Activated T-helper 9 cell treated with anti-CD3 and anti-CD28 coated beads, Interleukin-2, amount 50 U/mL, for 16 hours (primary cell): ENCODE results near the gene DCLK1.

Experiments
- DNase-seq: peaks from one replicate; pipeline ENCODE4 v3.0.0-alpha.2; 2020; ENCODE audit warnings: low read depth

DCLK1 gene

DNA sequence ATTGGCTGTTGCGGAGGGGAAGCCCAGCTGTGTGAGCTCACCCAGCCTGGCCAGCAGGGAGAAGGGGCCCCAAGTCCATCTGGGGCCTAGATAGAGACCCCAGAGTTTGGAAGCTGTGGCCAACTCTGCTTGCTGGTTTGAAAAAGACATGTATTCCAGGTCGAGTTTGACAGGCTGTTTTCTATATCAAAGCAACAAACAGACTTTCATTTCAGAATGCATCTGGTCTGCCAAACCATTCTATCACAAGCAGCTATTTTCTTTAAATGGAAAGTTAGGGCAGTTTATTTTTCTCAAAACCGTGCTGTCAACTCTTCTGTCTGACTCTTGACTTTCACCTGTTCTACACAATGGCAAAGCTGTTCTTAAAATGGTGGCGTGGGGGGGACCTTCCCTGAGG lies 185.8 kb downstream of the DCLK1 start:
- DNase-seq, result no peak

DNA sequence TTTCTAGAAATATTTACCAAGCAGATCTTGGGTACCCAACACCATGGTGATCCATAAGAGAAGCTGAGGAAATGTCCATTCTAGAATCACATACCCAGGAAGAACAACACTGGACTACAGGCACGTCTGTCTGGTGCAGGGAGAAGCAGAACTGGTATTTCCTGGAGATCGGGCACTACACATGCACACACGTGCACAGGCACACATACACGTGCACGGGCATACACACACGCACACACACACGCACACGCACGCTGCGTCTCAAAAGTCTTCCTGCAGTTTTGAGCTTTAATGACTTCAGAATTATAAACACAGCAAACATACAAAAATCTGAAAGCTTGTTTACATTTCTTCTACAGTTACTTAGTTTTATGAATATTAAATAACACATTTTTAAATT lies 189.8 kb downstream of the DCLK1 start:
- no peak for DNase-seq

- DNase-seq, result no peak
Observed at GRCh38 chr13:35940734-35941133, 190.4 kb downstream of the DCLK1 start.

DNA sequence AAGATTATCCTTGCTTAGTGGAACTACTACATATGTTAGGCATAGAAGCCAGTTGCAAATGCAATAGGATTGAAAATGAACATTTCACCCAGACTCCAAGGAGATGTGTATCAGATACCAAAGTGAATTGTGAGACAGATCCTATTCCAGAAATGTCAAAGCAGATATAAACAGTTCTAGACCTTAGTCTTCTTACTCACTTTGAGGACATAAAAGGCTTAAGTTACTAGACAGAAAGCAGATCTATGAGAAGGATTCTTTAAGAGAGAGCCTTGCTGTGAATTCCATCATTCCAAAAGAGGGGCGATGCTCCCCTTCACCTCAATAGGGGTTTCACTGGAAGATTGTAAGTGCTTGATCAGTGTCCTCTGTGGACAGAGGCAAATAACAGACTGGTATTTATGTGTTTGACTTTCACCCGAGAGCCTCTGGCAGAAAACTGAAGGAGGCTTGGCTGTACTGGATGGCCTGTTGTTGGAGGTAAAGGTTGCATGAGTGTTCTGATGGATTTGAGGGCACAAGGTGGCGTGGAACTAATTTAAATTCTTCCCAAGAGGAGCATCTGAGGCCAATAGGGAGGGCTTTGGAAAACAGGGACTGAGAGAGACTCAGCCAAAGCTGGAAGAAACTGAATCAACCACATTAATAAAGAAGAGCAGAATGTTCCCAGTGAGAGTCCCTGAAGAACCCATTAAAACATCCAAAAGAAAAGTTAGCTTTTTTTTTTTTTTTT lies 194.8 kb downstream of the DCLK1 start:
- DNase-seq, result no peak

DNA sequence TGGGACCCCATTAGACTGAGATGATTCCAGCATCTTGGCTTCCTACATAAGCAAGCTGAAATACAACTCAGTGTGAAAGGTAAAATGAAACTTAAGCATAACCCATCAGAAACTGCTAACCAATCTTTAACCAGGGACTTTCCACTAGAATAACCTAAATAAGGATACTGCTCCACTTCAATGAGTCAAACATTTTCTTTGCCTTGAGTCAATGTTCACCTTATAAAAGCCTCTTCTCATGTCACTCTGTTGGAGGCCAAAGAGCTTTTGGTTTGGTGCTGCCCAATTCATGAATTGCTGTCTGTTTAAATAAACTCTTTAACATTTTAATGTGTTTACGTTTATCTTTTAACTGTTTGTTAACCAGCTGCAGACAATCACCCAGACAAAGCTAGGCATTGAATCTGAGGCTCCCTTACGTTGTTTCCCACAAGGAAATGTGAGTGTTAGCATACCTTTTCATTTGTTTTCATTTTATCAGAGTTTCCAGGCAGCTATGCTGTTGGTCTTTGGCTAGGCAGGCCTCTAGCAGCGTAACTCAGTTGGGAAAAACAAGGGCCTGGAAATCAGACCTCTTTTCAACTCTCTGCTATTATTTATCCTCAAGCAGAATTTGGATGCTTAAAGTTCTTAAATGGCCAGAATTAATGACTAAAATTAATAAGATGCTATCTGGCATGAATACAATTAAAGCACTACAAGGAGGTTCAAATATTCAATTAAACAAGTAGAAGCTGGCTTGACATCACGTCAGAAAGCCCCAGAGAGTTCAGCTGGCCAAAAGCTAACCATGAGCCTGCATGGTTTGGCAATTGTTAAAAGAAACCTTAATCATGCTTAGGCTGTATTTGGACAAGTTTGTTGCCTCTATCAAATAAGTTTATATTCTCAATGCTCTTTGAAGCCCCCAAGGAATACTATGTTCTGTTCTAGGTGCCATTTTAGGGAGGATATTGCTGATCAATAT lies 200.2 kb downstream of the DCLK1 start:
- no peak for DNase-seq

DNA sequence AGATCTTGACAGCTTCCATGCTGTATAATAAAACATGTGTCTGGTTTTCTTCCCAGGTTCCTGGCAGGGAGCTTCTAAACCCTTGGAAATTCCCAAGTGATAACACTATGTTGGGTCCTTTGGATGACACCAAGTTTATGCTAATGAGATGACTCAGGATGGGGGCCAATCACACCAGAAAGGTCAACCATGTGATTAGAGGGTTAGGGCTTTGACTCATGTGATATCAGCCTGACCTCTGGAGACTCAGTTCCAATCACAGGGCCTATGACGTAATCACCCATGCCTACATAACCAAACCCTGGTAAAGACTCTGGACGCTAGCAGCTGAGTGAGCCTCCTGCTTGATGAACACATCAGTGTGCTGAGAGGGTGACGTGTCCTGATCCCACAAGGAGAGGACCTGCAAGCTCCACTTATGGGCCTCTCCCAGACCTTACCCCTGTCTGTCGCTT lies 203.6 kb downstream of the DCLK1 start:
- no peak for DNase-seq

- no peak for DNase-seq
Observed at GRCh38 chr13:35926859-35927530, 204.2 kb downstream of the DCLK1 start.

DNA sequence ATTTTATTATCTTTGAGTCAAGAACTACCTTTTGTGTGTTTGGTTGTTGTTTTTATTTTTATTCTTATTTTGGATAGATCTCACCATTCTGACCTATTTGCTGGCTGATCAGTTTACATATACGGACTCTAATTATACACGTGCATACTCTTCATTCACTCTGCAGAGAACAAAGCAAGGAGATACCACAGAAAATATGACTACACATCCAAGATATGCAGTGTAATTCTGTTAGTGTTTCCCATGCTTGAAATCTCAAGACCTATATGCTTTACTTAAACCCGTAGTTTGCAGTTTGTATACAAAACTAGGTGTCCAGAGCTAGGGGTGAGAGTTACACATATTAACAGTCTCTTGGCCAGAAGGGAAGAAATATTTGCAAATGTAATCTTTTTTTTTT lies 205.5 kb downstream of the DCLK1 start:
- DNase-seq, result no peak

GRCh38 chr13:35923347-35923746 lies 207.8 kb downstream of the DCLK1 start:
- no peak for DNase-seq

GRCh38 chr13:35920816-35921215 lies 210.4 kb downstream of the DCLK1 start:
- DNase-seq, result no peak

DNA sequence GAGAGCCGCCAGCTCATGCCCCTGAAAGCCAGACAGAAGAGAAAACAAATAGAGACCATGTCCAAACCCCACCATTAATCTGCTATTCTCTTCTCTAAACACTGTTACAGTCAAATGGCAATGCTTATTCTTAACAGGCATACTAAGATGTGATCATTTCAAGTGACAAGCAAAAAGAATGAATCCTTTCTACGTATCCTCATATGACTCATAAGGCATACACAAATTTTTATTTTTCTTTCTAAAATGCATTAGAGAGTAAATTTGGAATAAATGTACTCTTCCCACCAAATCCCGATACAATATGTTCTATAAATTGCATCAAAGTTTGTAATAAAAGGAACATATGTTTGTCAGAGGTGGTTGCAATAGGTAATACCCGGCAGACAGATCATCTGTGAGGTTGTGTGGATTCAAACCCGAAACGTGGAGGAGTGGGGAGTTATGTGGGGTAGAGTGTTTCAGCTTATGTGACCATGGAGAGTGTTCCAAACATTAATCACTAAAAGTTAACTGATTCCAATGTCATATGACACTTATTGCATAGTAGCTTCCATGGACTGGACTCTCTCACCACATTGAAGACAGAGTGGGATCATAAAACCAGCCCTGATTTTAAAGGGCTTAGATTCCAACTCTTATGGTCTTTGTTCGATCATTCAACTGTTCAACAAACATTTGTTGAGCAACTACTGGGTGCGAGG lies 213.1 kb downstream of the DCLK1 start:
- DNase-seq, result no peak

DNA sequence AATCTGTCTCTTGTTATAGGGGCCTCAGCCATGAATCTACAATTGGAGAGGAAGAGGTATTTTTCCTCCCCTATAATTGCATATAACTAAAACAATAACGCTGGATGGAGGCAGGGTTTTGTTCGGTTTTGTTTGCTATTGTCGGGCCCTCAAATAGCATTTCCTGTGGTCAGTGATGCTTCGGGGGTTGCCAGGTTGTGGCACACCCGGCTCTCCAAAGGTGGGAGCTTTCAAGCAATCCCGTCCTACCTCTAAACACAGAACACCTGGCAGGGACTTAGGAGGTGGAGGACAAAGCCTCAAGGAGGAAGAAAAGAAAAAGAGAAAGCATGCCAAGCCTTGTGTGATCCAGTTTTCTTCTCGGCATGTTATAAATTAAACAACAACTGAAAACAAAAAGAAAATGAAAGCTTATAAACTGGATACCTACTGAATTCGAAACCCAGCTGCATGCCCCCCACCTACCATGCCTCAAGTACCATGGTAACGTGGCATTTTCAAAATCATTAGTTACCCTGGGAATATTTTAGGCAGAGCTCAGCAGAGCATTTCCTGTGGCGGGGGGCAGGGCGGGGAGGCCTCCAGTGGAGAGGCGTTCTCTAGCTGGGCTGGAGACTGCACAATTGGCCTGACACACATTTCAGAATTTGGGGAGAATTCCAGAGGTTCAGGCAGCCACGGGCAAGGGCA lies 213.8 kb downstream of the DCLK1 start:
- no peak for DNase-seq

GRCh38 chr13:35916146-35916545 lies 215.0 kb downstream of the DCLK1 start:
- no peak for DNase-seq

GRCh38 chr13:35914662-35915061 lies 216.5 kb downstream of the DCLK1 start:
- DNase-seq, result no peak

- no peak for DNase-seq
Observed at GRCh38 chr13:35912841-35913240, 218.3 kb downstream of the DCLK1 start.

DNA sequence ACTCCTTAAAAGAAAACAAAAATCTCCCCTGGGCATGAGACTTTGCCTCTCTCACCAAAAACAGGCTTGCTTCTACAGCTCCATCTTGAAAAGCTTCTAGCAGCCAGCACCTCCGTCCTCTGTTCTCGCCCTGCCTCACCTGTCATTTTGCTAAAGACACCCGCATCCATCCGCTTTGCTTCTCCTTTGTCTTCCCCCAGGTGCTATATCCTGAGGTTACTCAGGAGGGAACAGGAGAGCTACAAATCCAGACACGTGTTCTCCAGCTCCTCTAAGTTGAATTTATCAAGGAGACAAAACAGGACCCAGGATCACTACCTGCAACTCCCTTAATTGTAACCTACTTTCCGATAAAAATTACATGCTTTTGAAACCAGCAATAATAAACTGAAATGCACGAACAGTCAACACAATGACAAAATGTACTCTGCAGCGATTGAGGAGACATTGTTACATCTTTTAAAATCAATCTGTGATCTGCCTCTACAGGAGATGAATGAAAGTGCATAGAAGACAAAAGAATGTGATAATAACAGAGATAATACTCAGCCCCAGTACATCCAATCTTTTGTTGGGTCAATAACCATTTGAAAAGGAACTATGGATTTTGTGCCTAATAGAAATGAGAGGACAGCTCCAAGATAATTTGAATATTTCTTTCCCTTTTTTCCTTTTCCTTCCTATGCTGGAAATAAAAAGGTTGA lies 221.2 kb downstream of the DCLK1 start:
- no peak for DNase-seq

DNA sequence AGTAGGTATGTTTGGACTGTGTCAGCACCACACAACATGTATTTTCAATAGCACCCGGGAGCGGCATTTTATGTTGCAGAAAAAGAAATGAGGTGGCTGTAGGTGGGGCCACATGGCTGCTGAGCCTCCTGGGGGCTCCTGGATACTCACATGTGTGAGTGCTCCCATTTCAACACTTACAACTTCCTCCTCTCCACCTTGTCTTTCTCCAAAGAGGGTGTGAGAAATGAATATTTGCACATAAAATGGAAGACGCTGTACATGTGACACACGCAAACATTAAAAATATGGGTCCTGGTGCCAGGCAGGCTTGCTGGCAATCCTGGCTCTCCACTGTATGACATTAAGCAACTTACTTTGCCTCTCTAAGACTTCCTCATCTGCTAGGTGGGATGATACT lies 222.1 kb downstream of the DCLK1 start:
- no peak for DNase-seq

DNA sequence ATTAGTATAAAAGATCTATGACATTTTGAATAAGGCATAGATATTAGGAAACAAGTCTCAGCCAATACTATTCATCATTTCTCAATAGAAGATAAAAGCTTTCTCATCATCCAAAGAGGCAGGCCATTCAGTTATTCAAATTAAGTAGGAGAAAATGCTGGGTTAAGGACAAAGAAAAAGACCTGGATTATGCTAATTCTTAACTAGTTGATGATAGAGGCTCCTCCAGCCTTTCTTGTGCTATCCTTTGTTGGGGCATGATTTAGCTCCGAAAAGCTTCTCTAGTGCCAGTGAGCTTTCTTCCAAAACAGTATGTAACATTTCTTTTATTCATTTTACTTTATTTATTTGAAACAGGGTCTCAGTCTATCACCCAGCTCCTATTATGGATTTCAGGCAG lies 223.0 kb downstream of the DCLK1 start:
- DNase-seq, result no peak

DNA sequence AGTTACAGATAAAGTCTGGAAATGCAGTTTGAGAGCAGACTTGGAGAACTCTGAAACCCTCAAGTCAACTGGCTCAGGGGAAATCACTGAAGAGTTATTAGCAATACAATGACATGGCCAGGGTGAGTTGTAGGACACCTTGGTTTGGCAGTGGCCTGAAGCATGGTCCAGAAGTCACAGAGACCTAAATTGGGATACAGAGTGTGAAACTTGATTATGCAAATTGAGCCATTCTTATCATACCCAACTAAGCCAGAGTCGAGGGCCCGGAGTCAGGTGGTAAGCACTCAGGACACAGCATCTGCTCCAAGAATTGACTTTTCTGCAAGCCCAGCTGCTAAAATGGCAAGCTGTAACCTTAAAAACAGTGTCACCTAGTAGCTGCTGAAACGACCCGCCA lies 224.5 kb downstream of the DCLK1 start:
- DNase-seq, result no peak

GRCh38 chr13:35903075-35903474 lies 228.1 kb downstream of the DCLK1 start:
- no peak for DNase-seq

DNA sequence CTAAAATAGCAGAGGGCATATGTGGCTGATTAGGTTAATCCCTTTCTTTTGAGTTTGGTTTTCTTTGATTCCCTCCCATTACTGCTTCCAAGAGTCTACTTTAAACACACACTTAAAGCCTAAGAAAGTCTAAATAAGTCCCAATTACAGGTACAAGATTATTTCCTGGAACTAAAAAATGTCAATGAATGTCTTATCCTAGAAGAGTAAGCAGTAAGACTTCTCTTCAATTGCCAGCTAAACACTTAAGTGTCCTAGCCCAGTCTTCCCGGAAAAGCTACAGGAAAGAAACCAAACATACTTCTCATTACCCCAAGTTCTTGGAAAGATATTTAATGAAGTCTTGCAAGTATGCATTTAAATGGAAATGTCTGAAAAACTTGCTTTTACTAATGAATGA lies 233.1 kb downstream of the DCLK1 start:
- DNase-seq, result no peak
